GM18517 (cell line): ENCODE results near the gene SUFU.
A peak's percentile ranks its signal among the peaks of the same experiment; 100 is the strongest.

Experiments
- ATAC-seq: cut with Tn5 transposase; IDR thresholded peaks from one replicate; pipeline ENCODE4 v1.9.1; 2021; ENCODE audit warnings: mild to moderate bottlenecking, moderate library complexity; ENCODE audit not compliant: unreplicated experiment

SUFU gene

GRCh38 chr10:102631525-102632393 is 128.0 kb downstream of the SUFU start:
- ATAC-seq: no peak

- no peak for ATAC-seq
Measured at GRCh38 chr10:102632394-102633111, 128.8 kb downstream of the SUFU start.

- ATAC-seq: no peak
Measured at GRCh38 chr10:102633287-102633686, 129.5 kb downstream of the SUFU start.

GRCh38 chr10:102633848-102634247 is 130.1 kb downstream of the SUFU start:
- no peak for ATAC-seq

- ATAC-seq: no peak
Measured at GRCh38 chr10:102634686-102635085, 130.9 kb downstream of the SUFU start.

- no peak for ATAC-seq
Measured at GRCh38 chr10:102635377-102635776, 131.6 kb downstream of the SUFU start.

GRCh38 chr10:102639537-102639936 is 135.8 kb downstream of the SUFU start:
- ATAC-seq: no peak

- no peak for ATAC-seq
Measured at GRCh38 chr10:102641402-102641801, 137.6 kb downstream of the SUFU start.

- ATAC-seq: peak; percentile 39
Measured at GRCh38 chr10:102641880-102642735, 138.3 kb downstream of the SUFU start.

GRCh38 chr10:102642736-102643335 is 139.1 kb downstream of the SUFU start:
- no peak for ATAC-seq

- ATAC-seq: no peak
Measured at GRCh38 chr10:102643336-102644065, 139.7 kb downstream of the SUFU start.

GRCh38 chr10:102644066-102644645 is 140.4 kb downstream of the SUFU start, which contains the start of gene TRIM8:
Gene TRIM8, plus strand, starts transcription at chr10:102644479. Its CDS starts 139 bp downstream, at chr10:102644618.
- no peak for ATAC-seq

GRCh38 chr10:102644646-102645387 is 141.0 kb downstream of the SUFU start:
- ATAC-seq: no peak

- no peak for ATAC-seq
Measured at GRCh38 chr10:102645388-102645740, 141.6 kb downstream of the SUFU start.

- ATAC-seq: peak; percentile 26
Measured at GRCh38 chr10:102645741-102646609, 142.2 kb downstream of the SUFU start.

GRCh38 chr10:102646610-102647442 is 143.1 kb downstream of the SUFU start:
- no peak for ATAC-seq
